NOMO-1 (cell line): ENCODE measurements around the gene ZNF711.
"Not testable (repeated sequence)": the region's sequence is repeated elsewhere in the genome, so short reads cannot be mapped to it uniquely, and the experiment has no call there.

Experiments used
- DNase-seq, 2 experiments: peaks; one replicate each; lab custom pipeline; 2025; ENCODE audit not compliant: unreplicated experiment in 2 of 2; lab: John Stamatoyannopoulos, UW

ZNF711 gene

DNA sequence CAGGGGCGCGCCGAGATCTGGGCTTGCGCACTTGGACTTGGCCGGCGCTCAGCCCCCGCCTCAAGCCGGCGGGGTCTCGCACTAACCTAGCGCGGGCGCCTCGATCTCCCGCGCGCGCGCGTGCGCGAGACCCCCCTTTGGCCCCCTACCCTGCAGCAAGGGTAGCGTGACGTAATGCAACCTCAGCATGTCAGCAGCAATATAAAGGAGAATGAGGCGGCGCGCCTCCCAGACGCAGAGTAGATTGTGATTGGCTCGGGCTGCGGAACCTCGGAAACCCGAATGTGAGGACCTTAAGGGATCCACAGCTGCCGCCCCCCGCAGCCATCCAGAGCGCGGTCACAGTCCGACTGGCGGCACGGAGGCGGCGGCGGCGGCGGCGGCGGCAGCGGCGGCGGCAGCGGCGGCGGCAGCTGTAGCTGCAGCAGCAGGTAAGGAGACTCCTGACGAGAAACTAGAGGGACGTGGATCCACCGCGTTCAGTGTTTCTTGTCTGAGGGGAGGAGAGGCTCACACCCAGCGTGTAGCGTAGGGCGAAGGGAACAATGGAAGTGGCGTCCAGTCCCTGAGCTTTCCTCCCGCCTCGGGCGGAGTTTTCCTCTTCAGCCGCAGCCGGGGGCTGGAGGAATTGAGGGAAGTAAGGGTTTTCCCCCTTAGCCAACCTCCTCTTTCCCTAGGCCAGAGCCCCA is at the start of gene ZNF711, which contains the start of gene SATL1:
TSS of gene ZNF711 (plus strand) at position 231 of the 689 bp plus-strand sequence. CDS start 3,582 bp downstream, outside the sequence.
TSS of gene SATL1 (minus strand) at position 19 of the 689 bp plus-strand sequence. CDS start 134,811 bp downstream, outside the sequence.
- DNase-seq = no peak

GRCh38 chrX:85196319-85196718 is 47.5 kb upstream of the ZNF711 start:
- no peak for DNase-seq

- DNase-seq = no peak
Observed at GRCh38 chrX:85203461-85203970, 40.3 kb upstream of the ZNF711 start.

GRCh38 chrX:85213792-85214530 is 29.8 kb upstream of the ZNF711 start:
- no peak for DNase-seq

DNA sequence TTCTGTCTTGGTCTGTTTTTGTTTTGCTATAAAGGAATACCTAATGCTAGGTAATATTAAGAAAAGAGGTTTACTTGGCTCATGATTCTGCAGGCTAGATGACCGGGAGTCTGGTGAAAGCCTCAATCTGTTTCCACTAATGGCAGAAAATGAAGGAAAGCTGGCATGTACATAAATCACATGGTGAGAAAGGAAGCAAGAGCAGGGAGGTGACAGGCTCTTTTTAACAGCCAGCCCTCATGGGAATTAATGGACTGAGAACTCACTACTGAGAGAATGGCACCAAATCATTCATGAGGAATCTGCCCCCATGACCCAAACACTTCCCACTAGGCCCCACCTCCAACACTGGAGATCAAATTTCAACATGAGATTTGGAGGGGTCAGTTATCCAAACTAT is 27.8 kb upstream of the ZNF711 start:
- no peak for DNase-seq

DNA sequence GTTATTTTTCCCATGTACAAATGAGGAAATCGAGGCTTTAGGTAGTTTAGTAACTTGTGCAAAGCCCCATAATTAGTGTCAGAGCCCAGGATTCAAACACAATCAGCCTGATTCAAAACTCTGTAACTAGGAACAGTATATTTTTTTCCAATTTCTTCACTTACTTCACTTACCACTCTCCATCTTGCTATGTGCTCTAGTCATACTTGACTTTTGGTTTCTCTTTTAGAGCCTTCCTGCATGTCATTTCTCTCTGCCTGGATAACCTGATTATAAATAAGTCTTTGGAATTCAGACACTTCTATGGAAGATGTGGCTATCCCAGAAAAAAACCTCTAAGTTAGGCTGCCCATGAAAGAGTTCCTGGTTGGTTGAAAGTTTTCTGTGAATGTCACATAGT is 22.4 kb upstream of the ZNF711 start:
- no peak for DNase-seq

DNA sequence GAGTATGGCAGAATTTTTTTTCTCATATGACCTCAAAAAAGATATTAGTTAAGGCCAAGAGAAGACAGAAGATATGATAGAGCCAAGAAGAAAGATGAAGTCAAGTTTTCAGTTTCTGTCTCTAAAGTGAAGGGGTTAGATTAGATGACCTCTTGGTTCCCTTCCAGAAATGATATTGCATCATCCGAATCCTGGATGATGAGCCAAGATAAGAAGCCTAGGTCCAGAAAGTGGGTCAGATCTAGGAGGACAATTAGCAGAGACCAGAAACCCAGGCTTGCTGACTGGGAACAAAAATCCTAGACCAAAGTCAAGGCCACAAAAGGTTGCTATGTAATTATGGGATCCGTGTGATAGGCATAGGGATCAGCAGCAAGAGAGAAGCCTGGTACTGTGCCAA is 20.4 kb upstream of the ZNF711 start:
- no peak for DNase-seq

DNA sequence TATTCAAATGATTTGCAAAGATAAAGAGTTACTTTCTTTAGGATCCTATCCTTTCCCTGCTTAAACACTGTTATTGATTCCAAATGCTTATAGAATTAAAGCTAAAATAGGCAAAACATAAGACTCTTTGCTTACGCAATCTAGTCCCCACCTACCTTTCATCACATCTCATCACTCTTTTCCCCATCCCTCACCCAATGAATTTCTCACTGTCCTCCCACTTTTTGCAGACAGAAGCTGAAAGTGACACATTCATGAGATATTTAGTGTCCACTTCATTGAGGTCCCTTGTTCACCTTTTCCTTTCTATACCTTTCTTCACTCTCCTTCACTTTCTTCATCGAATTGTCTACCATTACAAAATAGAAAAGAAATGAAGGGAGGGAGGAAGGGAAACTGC is 636 bp upstream of the ZNF711 start:
- no peak for DNase-seq

GRCh38 chrX:85244450-85245211 is 840 bp downstream of the ZNF711 start:
- no peak for DNase-seq

DNA sequence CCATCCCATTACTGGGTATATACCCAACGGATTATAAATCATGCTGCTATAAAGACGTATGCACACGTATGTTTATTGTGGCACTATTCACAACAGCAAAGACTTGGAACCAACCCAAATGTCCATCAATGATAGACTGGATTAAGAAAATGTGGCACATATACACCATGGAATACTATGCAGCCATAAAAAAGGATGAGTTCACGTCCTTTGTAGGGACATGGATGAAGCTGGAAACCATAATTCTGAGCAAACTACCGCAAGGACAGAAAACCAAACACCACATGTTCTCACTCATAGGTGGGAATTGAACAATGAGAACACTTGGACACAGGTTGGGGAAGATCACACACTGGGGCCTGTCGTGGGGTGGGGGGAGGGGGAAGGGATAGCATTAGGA is 41.5 kb downstream of the ZNF711 start:
- DNase-seq = not testable (repeated sequence)

GRCh38 chrX:85288992-85289723 is 45.4 kb downstream of the ZNF711 start:
- DNase-seq = no peak

DNA sequence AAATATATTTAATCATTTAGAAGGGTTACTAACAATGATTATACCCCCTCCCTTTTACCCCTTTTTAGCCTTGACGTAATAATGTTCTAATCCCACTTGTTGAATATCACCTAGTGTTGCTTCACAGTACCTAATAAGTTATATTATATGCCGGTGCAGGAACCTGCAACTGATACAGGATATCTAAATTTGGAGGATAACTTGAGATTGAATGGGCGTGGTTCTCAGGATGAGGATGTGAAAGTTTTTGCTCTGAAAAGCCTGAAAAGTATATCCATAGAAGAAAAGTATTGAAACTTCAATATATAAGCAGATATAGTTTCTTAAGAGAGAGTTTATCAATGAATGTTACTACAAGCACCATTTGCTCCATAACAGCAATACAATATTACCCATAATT is 59.8 kb downstream of the ZNF711 start:
- DNase-seq = no peak

- DNase-seq = no peak
Observed at GRCh38 chrX:85309717-85310116, 65.9 kb downstream of the ZNF711 start.

- DNase-seq = not testable (repeated sequence)
Observed at GRCh38 chrX:85311348-85311747, 67.6 kb downstream of the ZNF711 start.
